Neural cell (in vitro differentiated cells): ENCODE results near the gene SESN1. TPM values are rescaled to one million over a fixed set of nuclear protein-coding genes. Genes with fewer than 3 reads are reported as not detected.

ENCODE experiments used
- H2AFZ ChIP-seq: fragments of 200-600, 300-800 bp; sonication (generic), shearing (Covaris generic); 2 replicates; pipeline ENCODE4 v1.6.0; 2014; ENCODE audit warnings: low read depth, mild to moderate bottlenecking, antibody characterized with exemption, low read length, moderate library complexity
- H3F3A ChIP-seq: fragments of 200-600 bp; shearing (Covaris generic); 2 replicates; pipeline ENCODE4 v1.6.1; 2016; ENCODE audit warnings: mild to moderate bottlenecking, moderate library complexity, mixed read lengths, antibody characterized with exemption, low read length; ENCODE audit not compliant: insufficient read depth, poor library complexity, severe bottlenecking
- H3K27ac ChIP-seq: fragments of 200-600, 300-800 bp; sonication (generic), shearing (Covaris generic); 2 replicates; pipeline ENCODE4 v1.5.1; 2014; ENCODE audit warnings: mild to moderate bottlenecking, low read length, moderate library complexity
- H3K27me3 ChIP-seq: fragments of 300-800, 200-600 bp; sonication (generic), shearing (Covaris generic); 2 replicates; pipeline ENCODE4 v1.6.0; 2014; ENCODE audit warnings: mild to moderate bottlenecking, low read depth, low read length, moderate library complexity; ENCODE audit not compliant: insufficient read depth
- H3K36me3 ChIP-seq: fragments of 300-800, 200-600 bp; sonication (generic), shearing (Covaris generic); 2 replicates; pipeline ENCODE4 v1.5.1; 2014; ENCODE audit warnings: mild to moderate bottlenecking, antibody characterized with exemption, low read length, moderate library complexity; ENCODE audit not compliant: insufficient read depth
- H3K4me2 ChIP-seq: fragments of 300-800, 200-600 bp; sonication (generic), shearing (Covaris generic); 2 replicates; pipeline ENCODE4 v1.6.0; 2014; ENCODE audit warnings: mild to moderate bottlenecking, low read length
- H3K4me3 ChIP-seq: fragments of 300-800, 200-600 bp; sonication (generic), shearing (Covaris generic); 2 replicates; pipeline ENCODE4 v1.5.1; 2014; ENCODE audit warnings: mild to moderate bottlenecking, low read length, moderate library complexity
- H3K79me2 ChIP-seq: fragments of 200-600 bp; shearing (Covaris generic); replicated peaks from 2 replicates; pipeline ENCODE4 v1.6.0; 2014; ENCODE audit warnings: mild to moderate bottlenecking, low read length, moderate library complexity; ENCODE audit not compliant: insufficient read depth
- H3K9ac ChIP-seq: fragments of 300-800, 200-600 bp; sonication (generic), shearing (Covaris generic); 2 replicates; pipeline ENCODE4 v1.6.1; 2016; ENCODE audit warnings: mild to moderate bottlenecking, low read length, mixed read lengths
- H3K9me2 ChIP-seq: fragments of 200-600 bp; shearing (Covaris generic); 2 replicates; pipeline ENCODE4 v1.6.1; 2016; ENCODE audit warnings: mild to moderate bottlenecking, low read length, mixed read lengths; ENCODE audit not compliant: insufficient read depth
- H3K9me3 ChIP-seq: fragments of 200-600, 300-800 bp; sonication (generic), shearing (Covaris generic); 2 replicates; pipeline ENCODE4 v1.6.1; 2016; ENCODE audit warnings: mild to moderate bottlenecking, mixed run types, low read length, moderate library complexity, mixed read lengths
- H4K20me1 ChIP-seq: fragments of 200-600 bp; shearing (Covaris generic); 2 replicates; pipeline ENCODE4 v1.6.1; 2016; ENCODE audit warnings: mild to moderate bottlenecking, mixed run types; ENCODE audit not compliant: insufficient read depth
- EP300 ChIP-seq: fragments of 450-650 bp; conservative IDR thresholded peaks from 2 replicates; pipeline ENCODE4 v1.6.1; 2014; ENCODE audit warnings: antibody characterized with exemption, mild to moderate bottlenecking, moderate library complexity; ENCODE audit not compliant: poor library complexity, severe bottlenecking
- EZH2 ChIP-seq: fragments of 200-600, 300-800 bp; shearing (Covaris generic), sonication (generic); IDR thresholded peaks from 2 replicates; pipeline ENCODE4 v1.6.1; 2014; ENCODE audit warnings: antibody characterized with exemption, low read length, borderline replicate concordance, mild to moderate bottlenecking; ENCODE audit not compliant: insufficient read depth, poor library complexity, severe bottlenecking
- MXI1 ChIP-seq: fragments of 450-650 bp; conservative IDR thresholded peaks from 2 replicates; pipeline ENCODE4 v1.6.1; 2014; ENCODE audit warnings: antibody characterized with exemption, mild to moderate bottlenecking; ENCODE audit not compliant: poor library complexity, severe bottlenecking
- POLR2AphosphoS5 ChIP-seq: IDR thresholded peaks from 2 replicates; pipeline ENCODE4 v1.6.1; 2012
- RAD21 ChIP-seq: fragments of 450-650 bp; conservative IDR thresholded peaks from 2 replicates; pipeline ENCODE4 v1.6.1; 2014; ENCODE audit warnings: antibody characterized with exemption, mild to moderate bottlenecking, moderate library complexity
- SMC3 ChIP-seq: fragments of 450-650 bp; conservative IDR thresholded peaks from 2 replicates; pipeline ENCODE4 v1.6.1; 2014; ENCODE audit warnings: antibody characterized with exemption, mild to moderate bottlenecking, moderate library complexity; ENCODE audit not compliant: poor library complexity
- TAF1 ChIP-seq: IDR thresholded peaks from 2 replicates; pipeline ENCODE4 v1.6.1; 2012; ENCODE audit warnings: low read depth
- polyA plus RNA-seq: library from polyadenylated mRNA; depleted of rRNA; stranded (reverse); fragments of >200 nt; gene quantifications from 2 replicates; pipeline ENCODE4 v1.2.3, GENCODE V29; 2014
- TF ChIP-seq, protein P1 (sequence below): IDR thresholded peaks from 2 replicates; pipeline ENCODE4 v1.6.1; 2012; ENCODE audit warnings: borderline replicate concordance
- TF ChIP-seq, protein P2 (sequence below): fragments of 450-650 bp; IDR thresholded peaks from 2 replicates; pipeline ENCODE4 v1.5.1; 2014; ENCODE audit warnings: antibody characterized with exemption, mild to moderate bottlenecking, moderate library complexity; ENCODE audit not compliant: poor library complexity, severe bottlenecking

The SESN1 gene
- polyA plus RNA-seq, 1 donor from 2014 or later = 46.4 TPM

DNA sequence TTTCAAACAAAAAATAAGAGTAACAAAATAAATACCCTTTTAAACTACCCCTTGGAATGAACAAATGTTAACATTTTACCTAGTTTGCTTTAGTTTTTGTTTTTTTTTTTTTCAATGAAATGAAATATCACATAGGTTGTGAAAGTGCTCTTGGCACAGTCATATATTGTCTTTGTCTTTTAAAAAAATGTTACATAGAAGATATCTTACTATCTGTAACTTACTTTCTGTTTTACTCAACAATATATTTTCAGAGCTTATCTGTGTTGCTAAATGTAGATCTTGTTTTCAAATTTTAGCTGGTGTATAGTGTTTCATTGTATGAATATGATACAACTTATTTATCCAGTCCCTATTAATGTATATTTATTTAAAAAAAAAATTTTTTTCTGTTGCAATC, 9.3 kb upstream of the SESN1 start:
- Histone ChIP-seq H2AFZ (no peak overlapping the region), H3K27me3 (no peaks in the 10 kb centered on the region), H3K9ac (no peak overlapping the region), H4K20me1 (no peaks in the 10 kb centered on the region), H3K79me2 (peaks cover 6% of the 10 kb centered on the region), H3K9me2 (no peaks in the 10 kb centered on the region), H3K9me3 (no peaks in the 10 kb centered on the region), H3F3A (no peaks in the 10 kb centered on the region), H3K4me3 (no peak overlapping the region), H3K36me3 (no peaks in the 10 kb centered on the region), H3K27ac (no peak overlapping the region), H3K4me2 (no peak overlapping the region)
- TF ChIP-seq EP300 (no peak), POLR2AphosphoS5 (no peak), MXI1 (no peak), TAF1 (no peak), SMC3 (no peak), RAD21 (no peak), EZH2 (no peak)
- TF ChIP-seq, protein P1, sequence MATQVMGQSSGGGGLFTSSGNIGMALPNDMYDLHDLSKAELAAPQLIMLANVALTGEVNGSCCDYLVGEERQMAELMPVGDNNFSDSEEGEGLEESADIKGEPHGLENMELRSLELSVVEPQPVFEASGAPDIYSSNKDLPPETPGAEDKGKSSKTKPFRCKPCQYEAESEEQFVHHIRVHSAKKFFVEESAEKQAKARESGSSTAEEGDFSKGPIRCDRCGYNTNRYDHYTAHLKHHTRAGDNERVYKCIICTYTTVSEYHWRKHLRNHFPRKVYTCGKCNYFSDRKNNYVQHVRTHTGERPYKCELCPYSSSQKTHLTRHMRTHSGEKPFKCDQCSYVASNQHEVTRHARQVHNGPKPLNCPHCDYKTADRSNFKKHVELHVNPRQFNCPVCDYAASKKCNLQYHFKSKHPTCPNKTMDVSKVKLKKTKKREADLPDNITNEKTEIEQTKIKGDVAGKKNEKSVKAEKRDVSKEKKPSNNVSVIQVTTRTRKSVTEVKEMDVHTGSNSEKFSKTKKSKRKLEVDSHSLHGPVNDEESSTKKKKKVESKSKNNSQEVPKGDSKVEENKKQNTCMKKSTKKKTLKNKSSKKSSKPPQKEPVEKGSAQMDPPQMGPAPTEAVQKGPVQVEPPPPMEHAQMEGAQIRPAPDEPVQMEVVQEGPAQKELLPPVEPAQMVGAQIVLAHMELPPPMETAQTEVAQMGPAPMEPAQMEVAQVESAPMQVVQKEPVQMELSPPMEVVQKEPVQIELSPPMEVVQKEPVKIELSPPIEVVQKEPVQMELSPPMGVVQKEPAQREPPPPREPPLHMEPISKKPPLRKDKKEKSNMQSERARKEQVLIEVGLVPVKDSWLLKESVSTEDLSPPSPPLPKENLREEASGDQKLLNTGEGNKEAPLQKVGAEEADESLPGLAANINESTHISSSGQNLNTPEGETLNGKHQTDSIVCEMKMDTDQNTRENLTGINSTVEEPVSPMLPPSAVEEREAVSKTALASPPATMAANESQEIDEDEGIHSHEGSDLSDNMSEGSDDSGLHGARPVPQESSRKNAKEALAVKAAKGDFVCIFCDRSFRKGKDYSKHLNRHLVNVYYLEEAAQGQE = no peak
- TF ChIP-seq, protein P2, sequence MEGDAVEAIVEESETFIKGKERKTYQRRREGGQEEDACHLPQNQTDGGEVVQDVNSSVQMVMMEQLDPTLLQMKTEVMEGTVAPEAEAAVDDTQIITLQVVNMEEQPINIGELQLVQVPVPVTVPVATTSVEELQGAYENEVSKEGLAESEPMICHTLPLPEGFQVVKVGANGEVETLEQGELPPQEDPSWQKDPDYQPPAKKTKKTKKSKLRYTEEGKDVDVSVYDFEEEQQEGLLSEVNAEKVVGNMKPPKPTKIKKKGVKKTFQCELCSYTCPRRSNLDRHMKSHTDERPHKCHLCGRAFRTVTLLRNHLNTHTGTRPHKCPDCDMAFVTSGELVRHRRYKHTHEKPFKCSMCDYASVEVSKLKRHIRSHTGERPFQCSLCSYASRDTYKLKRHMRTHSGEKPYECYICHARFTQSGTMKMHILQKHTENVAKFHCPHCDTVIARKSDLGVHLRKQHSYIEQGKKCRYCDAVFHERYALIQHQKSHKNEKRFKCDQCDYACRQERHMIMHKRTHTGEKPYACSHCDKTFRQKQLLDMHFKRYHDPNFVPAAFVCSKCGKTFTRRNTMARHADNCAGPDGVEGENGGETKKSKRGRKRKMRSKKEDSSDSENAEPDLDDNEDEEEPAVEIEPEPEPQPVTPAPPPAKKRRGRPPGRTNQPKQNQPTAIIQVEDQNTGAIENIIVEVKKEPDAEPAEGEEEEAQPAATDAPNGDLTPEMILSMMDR = no peak

DNA sequence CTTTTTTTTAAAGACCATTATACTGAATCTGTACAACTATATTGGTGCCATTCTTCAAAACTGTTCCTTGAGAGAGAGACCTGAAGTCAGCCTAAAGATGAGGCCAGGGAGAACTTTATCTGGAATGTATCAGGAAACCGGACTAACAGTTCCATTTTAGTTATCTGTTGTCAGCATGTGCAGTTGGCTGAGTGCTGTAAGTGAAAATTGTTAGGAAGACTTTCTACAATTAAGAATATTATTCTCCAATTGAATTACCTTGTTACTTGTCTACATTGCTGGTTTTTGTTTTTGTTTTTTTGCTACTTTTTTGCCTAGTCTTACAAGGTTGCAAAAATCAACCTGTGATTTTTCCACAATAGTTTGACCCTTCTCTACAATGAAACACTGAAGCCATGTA, 8.1 kb upstream of the SESN1 start:
- Histone ChIP-seq H3F3A (no peaks in the 10 kb centered on the region), H3K9ac (no peak overlapping the region), H3K9me3 (no peaks in the 10 kb centered on the region), H3K4me2 (no peak overlapping the region), H3K27me3 (no peaks in the 10 kb centered on the region), H3K27ac (no peak overlapping the region), H3K9me2 (no peaks in the 10 kb centered on the region), H4K20me1 (no peaks in the 10 kb centered on the region), H2AFZ (no peak overlapping the region), H3K4me3 (no peak overlapping the region), H3K79me2 (peaks cover 6% of the 10 kb centered on the region), H3K36me3 (no peaks in the 10 kb centered on the region)
- TF ChIP-seq EZH2 (no peak), EP300 (no peak), POLR2AphosphoS5 (no peak)

DNA sequence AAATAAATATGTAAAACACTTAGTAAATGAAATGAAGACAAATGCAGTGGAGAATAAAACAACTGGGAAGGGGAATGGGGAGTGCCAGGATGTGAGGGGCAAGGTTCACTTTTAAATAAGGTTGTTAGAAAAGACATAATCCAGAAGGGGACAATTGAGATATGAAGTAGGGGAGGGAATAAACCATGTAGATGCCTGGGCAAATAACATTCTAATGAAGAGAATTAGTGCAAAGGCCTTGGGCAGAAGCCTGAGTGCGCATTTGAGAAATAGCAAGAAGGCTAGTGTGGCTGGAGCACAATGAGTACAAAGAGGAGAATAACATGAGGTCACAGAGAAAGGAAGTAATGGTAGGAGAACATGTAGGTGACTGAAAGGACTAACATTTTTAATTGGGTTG, 3.0 kb upstream of the SESN1 start:
- no peak overlapping the region for H3K4me2 ChIP-seq
- no peak for TF ChIP-seq SMC3
- no peak for TF ChIP-seq RAD21
- TF ChIP-seq EZH2 = no peak
- no peak for TF ChIP-seq MXI1
- no peak for TF ChIP-seq EP300
- TF ChIP-seq, protein P2 = no peak
- TF ChIP-seq TAF1 = no peak
- no peak for TF ChIP-seq POLR2AphosphoS5
- TF ChIP-seq, protein P1 = no peak
- H3F3A ChIP-seq = peaks cover 6% of the 10 kb centered on the region
- H4K20me1 ChIP-seq = no peaks in the 10 kb centered on the region
- H3K4me3 ChIP-seq = no peak overlapping the region
- H3K27ac ChIP-seq = no peak overlapping the region
- no peak overlapping the region for H3K9ac ChIP-seq
- no peak overlapping the region for H2AFZ ChIP-seq
- peaks cover 26% of the 10 kb centered on the region for H3K79me2 ChIP-seq
- H3K36me3 ChIP-seq = no peaks in the 10 kb centered on the region
- H3K9me3 ChIP-seq = no peaks in the 10 kb centered on the region
- no peaks in the 10 kb centered on the region for H3K9me2 ChIP-seq
- H3K27me3 ChIP-seq = no peaks in the 10 kb centered on the region
